HL-60 (cell line): Measurements from ENCODE around the gene TAMM41.
A peak's percentile ranks its signal among the peaks of the same experiment; 100 is the strongest.

Experiments
- DNase-seq, 2 experiments: peaks; one replicate each; pipeline ENCODE4 v3.0.0-alpha.2; 2010 to 2020; ENCODE audit warnings: low read depth in 1 of 2, low spot score in 1 of 2
- H3K27ac ChIP-seq: fragments of 250-450 bp; sonication (Bioruptor Pico); replicated peaks from 2 replicates; pipeline ENCODE4 v1.5.1; 2020; ENCODE audit warnings: mild to moderate bottlenecking, moderate library complexity
- H3K27me3 ChIP-seq: fragments of 250-450 bp; sonication (Bioruptor Pico); 2 replicates; pipeline ENCODE4 v1.5.1; 2021; ENCODE audit warnings: mild to moderate bottlenecking, moderate library complexity; ENCODE audit not compliant: insufficient read depth, poor library complexity, severe bottlenecking
- H3K4me3 ChIP-seq: replicated peaks from 2 replicates; pipeline ENCODE4 v1.5.1; 2011; ENCODE audit warnings: mild to moderate bottlenecking, control low read depth, low read length; ENCODE audit not compliant: insufficient read depth
- GABPA ChIP-seq: IDR thresholded peaks from 2 replicates; pipeline ENCODE4 v1.6.1; 2012; ENCODE audit warnings: low read depth
- POLR2AphosphoS5 ChIP-seq: IDR thresholded peaks from 2 replicates; pipeline ENCODE4 v1.6.1; 2012; ENCODE audit warnings: low read depth
- SPI1 ChIP-seq: IDR thresholded peaks from 2 replicates; pipeline ENCODE4 v1.6.1; 2012; ENCODE audit warnings: low read depth, mild to moderate bottlenecking, borderline replicate concordance
- TF ChIP-seq, protein P1 (sequence below): IDR thresholded peaks from 2 replicates; pipeline ENCODE4 v1.6.1; 2012; ENCODE audit warnings: low read depth; ENCODE audit not compliant: insufficient replicate concordance
- TF ChIP-seq, protein P2 (sequence below): IDR thresholded peaks from one replicate; pipeline ENCODE4 v1.5.1; 2011; ENCODE audit warnings: low read length, control low read depth, inconsistent platforms; ENCODE audit not compliant: insufficient read depth

Gene TAMM41

DNA sequence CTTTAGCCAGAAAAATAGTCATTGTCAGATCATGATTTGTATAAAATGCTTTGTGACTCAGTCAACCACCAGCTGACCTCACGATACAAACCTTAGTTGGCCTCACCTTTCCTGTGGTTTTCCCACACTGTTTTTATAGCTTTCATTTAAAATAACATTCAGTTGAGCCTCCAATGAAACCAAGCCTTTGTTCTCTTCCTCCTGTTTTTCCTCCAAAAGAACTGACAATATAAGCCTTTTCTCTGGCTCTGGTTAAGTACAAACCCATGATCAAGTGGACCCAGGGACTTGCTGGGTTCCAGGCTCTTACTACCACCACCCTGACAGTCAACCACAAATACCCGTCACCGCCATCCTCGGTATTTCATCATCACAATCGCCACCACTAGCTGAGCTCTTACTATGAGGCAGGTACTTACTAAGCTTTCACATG is 81.7 kb downstream of the TAMM41 start:
- Histone ChIP-seq H3K4me3 (no peak overlapping the region), H3K27ac (no peak overlapping the region), H3K27me3 (no peaks in the 10 kb centered on the region)
- TF ChIP-seq, protein P1, sequence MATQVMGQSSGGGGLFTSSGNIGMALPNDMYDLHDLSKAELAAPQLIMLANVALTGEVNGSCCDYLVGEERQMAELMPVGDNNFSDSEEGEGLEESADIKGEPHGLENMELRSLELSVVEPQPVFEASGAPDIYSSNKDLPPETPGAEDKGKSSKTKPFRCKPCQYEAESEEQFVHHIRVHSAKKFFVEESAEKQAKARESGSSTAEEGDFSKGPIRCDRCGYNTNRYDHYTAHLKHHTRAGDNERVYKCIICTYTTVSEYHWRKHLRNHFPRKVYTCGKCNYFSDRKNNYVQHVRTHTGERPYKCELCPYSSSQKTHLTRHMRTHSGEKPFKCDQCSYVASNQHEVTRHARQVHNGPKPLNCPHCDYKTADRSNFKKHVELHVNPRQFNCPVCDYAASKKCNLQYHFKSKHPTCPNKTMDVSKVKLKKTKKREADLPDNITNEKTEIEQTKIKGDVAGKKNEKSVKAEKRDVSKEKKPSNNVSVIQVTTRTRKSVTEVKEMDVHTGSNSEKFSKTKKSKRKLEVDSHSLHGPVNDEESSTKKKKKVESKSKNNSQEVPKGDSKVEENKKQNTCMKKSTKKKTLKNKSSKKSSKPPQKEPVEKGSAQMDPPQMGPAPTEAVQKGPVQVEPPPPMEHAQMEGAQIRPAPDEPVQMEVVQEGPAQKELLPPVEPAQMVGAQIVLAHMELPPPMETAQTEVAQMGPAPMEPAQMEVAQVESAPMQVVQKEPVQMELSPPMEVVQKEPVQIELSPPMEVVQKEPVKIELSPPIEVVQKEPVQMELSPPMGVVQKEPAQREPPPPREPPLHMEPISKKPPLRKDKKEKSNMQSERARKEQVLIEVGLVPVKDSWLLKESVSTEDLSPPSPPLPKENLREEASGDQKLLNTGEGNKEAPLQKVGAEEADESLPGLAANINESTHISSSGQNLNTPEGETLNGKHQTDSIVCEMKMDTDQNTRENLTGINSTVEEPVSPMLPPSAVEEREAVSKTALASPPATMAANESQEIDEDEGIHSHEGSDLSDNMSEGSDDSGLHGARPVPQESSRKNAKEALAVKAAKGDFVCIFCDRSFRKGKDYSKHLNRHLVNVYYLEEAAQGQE = no peak
- TF ChIP-seq SPI1 (no peak), GABPA (no peak), POLR2AphosphoS5 (no peak)
- TF ChIP-seq, protein P2, sequence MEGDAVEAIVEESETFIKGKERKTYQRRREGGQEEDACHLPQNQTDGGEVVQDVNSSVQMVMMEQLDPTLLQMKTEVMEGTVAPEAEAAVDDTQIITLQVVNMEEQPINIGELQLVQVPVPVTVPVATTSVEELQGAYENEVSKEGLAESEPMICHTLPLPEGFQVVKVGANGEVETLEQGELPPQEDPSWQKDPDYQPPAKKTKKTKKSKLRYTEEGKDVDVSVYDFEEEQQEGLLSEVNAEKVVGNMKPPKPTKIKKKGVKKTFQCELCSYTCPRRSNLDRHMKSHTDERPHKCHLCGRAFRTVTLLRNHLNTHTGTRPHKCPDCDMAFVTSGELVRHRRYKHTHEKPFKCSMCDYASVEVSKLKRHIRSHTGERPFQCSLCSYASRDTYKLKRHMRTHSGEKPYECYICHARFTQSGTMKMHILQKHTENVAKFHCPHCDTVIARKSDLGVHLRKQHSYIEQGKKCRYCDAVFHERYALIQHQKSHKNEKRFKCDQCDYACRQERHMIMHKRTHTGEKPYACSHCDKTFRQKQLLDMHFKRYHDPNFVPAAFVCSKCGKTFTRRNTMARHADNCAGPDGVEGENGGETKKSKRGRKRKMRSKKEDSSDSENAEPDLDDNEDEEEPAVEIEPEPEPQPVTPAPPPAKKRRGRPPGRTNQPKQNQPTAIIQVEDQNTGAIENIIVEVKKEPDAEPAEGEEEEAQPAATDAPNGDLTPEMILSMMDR = no peak
- DNase-seq = peak; percentile 8 to 37

DNA sequence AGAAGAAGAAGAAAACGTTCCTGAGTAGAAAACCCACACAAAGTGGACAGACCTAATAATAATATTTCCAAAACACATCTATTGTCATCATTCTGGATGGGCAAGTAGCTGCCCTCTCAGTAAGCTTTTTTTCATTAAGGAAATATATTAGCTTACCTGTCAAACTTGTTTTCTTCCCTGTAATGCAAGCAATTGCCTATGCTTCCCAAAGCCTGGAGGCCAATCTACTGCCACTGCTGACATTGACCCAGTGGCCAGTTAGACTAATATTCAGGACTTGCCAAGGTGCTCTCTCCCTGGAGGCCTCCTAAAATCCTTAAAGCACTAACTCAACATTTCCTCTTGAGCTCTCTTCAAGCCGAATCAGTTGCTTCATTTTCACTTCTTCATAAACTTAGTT is 86.7 kb downstream of the TAMM41 start:
- TF ChIP-seq SPI1 = no peak

DNA sequence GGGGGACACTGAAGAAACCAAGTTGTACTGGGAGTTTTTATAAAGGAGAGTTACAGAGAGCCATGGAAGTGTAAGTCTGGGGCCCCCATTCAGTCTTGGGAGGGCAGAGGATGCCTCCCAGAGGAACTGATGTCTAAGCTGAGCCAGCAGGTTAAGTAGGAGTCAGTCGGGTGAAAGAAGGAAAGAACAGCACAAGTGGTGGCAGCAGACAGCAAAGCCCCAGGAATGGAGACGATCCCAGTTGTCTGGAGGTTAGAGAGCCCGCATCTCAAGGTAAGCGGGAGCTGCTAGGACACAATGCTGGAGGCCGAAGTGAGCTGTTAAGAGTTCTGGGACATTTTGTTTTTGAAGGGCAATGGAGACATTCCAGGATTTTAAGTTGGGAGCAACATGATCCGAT is 88.8 kb downstream of the TAMM41 start:
- TF ChIP-seq, protein P1 = no peak
- TF ChIP-seq POLR2AphosphoS5 = no peak
- no peak for TF ChIP-seq GABPA
- TF ChIP-seq SPI1 = no peak
- TF ChIP-seq, protein P2 = no peak
- Histone ChIP-seq H3K27me3 (peaks cover 2% of the 10 kb centered on the region), H3K27ac (no peak overlapping the region), H3K4me3 (no peak overlapping the region)
- DNase-seq = no peak

More for the DNA sequence above, 86.7 kb downstream of the TAMM41 start:
- DNase-seq = no peak
- no peak overlapping the region for H3K4me3 ChIP-seq
- H3K27ac ChIP-seq = no peak overlapping the region
- H3K27me3 ChIP-seq = peaks cover 2% of the 10 kb centered on the region

DNA sequence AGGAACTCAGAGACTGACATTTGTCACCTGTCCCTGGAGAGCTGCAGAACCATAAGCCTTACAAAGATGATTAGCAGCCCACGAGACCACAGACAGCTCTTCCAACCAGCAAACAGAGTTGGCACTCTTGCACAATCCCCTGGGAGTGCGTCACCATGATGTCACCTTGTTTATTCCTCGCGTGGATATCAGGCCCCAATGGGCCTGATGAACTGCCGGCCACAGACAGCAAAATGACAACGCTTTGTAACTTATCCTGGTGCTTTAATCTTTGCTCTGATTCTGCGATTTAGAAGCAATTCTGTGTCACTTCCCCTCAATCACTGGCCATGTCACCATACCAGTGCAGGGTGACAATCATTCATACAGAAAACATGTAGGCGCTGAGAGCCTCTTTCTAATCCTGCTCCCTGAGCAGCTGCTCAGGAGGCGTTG is 89.2 kb downstream of the TAMM41 start:
- H3K4me3 ChIP-seq = no peak overlapping the region
- TF ChIP-seq GABPA (no peak), POLR2AphosphoS5 (no peak), SPI1 (no peak)
- TF ChIP-seq, protein P1 = no peak
- TF ChIP-seq, protein P2 = no peak
- peaks cover 2% of the 10 kb centered on the region for H3K27me3 ChIP-seq
- peak in 1 of 2 experiments; percentile 3 for DNase-seq
- H3K27ac ChIP-seq = no peak overlapping the region
